ENCODE data around the gene CNOT1.

Gene CNOT1

DNA sequence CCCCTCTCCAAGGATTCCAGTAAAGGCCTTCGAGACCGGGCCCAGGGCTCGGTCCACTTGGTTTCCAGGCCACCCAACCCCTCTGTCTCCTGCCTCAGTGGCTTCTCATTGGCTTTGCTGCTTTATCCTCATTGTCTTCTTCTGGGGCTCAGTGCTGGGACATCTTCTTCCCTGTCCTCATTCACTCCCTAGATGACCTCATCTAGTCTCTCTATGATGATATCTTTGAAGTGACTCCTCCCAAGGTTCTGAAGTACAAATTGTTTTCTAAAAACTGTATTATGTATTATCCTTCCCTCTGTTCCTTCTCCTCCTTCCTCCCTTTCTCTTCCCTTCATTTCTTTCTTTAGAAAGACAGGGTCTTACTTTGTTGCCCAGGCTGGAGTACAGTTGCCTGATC lies 156.8 kb downstream of the CNOT1 start:
- WGBS, result 94% methylated on average over 3 of the region's 3 CpGs
- Histone ChIP-seq H3K27ac (ENCODE audit: low read depth, low read length) (no peak overlapping the region), H3K36me3 (ENCODE audit: insufficient read depth, low read length) (no peaks in the 10 kb centered on the region), H3K9me3 (ENCODE audit: insufficient read depth, low read depth, low read length) (no peaks in the 10 kb centered on the region), H3K4me1 (ENCODE audit: insufficient read depth, low read length) (no peaks in the 10 kb centered on the region), H3K9ac (ENCODE audit: low read depth, low read length) (no peak overlapping the region), H3K4me3 (ENCODE audit: low read length) (no peak overlapping the region), H3K27me3 (ENCODE audit: insufficient read depth, low read length) (no peaks in the 10 kb centered on the region)

DNA sequence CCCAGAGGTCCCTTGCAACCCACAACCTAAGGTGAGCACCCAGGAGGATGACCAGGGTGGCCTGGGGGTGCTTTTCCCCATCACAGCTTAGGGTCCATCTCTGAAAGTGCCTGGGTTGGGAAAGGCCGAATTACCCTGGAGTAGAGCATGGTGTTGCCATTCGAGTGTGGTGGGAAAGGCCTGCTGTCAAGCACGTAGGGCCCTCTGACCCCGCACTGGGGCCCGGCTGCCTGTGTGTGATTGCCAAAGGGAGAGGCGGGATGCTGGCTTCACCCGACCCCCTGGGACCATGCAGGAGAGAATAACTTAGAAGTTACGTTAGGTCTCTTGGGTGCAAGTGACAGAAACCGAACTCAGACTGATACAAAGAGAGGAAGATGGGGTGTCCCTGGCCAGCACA lies 157.4 kb downstream of the CNOT1 start:
- Histone ChIP-seq H3K27ac (ENCODE audit: low read depth, low read length) (no peak overlapping the region), H3K4me1 (ENCODE audit: insufficient read depth, low read length) (no peaks in the 10 kb centered on the region), H3K9me3 (ENCODE audit: insufficient read depth, low read depth, low read length) (no peaks in the 10 kb centered on the region), H3K9ac (ENCODE audit: low read depth, low read length) (no peak overlapping the region), H3K27me3 (ENCODE audit: insufficient read depth, low read length) (no peaks in the 10 kb centered on the region), H3K36me3 (ENCODE audit: insufficient read depth, low read length) (no peaks in the 10 kb centered on the region), H3K4me3 (ENCODE audit: low read length) (no peak overlapping the region)
- 92% methylated on average over 9 of the region's 9 CpGs for WGBS

DNA sequence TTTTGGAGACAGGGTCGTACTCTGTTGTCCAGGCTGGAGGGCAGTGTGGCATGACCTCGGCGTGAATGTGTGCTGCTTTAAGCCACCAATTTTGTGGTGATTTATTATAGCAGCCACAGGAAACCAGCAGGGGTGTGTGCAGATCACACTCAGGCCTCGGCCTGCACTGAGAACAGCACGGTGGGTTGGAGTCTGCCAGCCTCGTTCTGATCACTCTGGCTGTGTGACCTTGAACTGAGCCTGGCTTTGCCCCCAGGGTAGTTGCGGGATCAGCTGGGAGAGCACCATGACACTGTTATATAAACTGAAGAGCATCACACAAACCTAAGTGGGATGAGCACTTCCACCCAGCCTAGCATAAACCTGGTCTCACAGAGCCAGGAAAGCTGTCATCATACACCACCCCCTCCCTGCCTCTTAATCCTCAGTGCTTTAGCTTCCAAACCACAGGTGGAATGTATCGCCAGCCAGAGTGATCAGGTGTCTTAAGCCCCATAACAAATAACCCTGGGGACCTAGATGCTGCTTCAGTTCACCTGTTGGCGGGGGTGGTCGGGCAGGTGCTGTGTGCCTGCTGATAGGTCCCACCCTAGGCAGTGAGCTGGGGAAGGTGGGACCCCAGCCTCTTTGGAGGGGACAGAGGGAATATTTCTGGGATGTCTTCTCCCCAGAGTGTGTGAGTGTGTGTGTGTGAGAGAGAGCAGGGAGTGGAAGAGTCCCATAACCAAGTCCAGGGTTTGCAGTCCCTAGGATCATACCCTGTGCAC lies 158.2 kb downstream of the CNOT1 start:
- Histone ChIP-seq H3K9me3 (ENCODE audit: insufficient read depth, low read depth, low read length) (no peaks in the 10 kb centered on the region), H3K27ac (ENCODE audit: low read depth, low read length) (no peak overlapping the region), H3K4me3 (ENCODE audit: low read length) (no peak overlapping the region), H3K4me1 (ENCODE audit: insufficient read depth, low read length) (no peaks in the 10 kb centered on the region), H3K9ac (ENCODE audit: low read depth, low read length) (no peak overlapping the region), H3K36me3 (ENCODE audit: insufficient read depth, low read length) (no peaks in the 10 kb centered on the region), H3K27me3 (ENCODE audit: insufficient read depth, low read length) (peaks cover 5% of the 10 kb centered on the region)
- 76% methylated on average over 10 of the region's 10 CpGs for WGBS
